Adrenal gland (tissue), 12 donors: ENCODE results near the gene ARHGAP23. TPM values are rescaled to one million over a fixed set of nuclear protein-coding genes. Genes with fewer than 3 reads are reported as not detected.

Experiments used
- DNase-seq, 7 donors: peaks; one replicate each; pipeline ENCODE4 v3.0.0-alpha.2; 2019 to 2020
- H3K27ac ChIP-seq, 5 donors: fragments of 200-600 bp; sonication (generic) in 4 of 5; 1 replicate in 3 of 5; 2 replicates in 2 of 5; pipeline versions ENCODE4 v1.5.1 to v1.8.0; 2016 to 2020; ENCODE audit warnings: mild to moderate bottlenecking in 1 of 5
- H3K27me3 ChIP-seq: fragments of 200-600 bp; 2 replicates; pipeline ENCODE4 v1.8.0; 2021
- H3K36me3 ChIP-seq, 2 donors: fragments of 200-600 bp; replicated peaks in 1 of 2; 1 replicate in 1 of 2; 2 replicates in 1 of 2; pipeline versions ENCODE4 v1.5.1 to v1.8.0; 2018 to 2022
- H3K4me1 ChIP-seq, 2 donors: fragments of 200-600 bp; replicated peaks in 1 of 2; 1 replicate in 1 of 2; 2 replicates in 1 of 2; pipeline versions ENCODE4 v1.5.1 to v1.8.0; 2018 to 2021
- H3K4me3 ChIP-seq, 4 donors: fragments of 200-600 bp; sonication (generic) in 3 of 4; one replicate each; pipeline ENCODE4 v1.5.1; 2016 to 2018
- H3K9me3 ChIP-seq, 3 donors: fragments of 200-600 bp; sonication (generic) in 1 of 3; replicated peaks in 1 of 3; 1 replicate in 2 of 3; 2 replicates in 1 of 3; pipeline versions ENCODE4 v1.5.1 to v1.8.0; 2016 to 2021
- CTCF ChIP-seq, 6 experiments: fragments of 450-650 bp in 4 of 6; fragments of 200-600 bp in 2 of 6; sonication (generic) in 1 of 6; IDR thresholded peaks; 1 replicate in 5 of 6; 2 replicates in 1 of 6; pipeline versions ENCODE4 v1.5.1 to v1.8.0; 2016 to 2021; ENCODE audit warnings: antibody characterized with exemption in 6 of 6, mild to moderate bottlenecking in 2 of 6, moderate library complexity in 1 of 6
- POLR2A ChIP-seq, 2 donors: fragments of 450-650 bp; IDR thresholded peaks; one replicate each; pipeline ENCODE4 v1.6.1; 2017; ENCODE audit warnings: antibody characterized with exemption in 2 of 2, mild to moderate bottlenecking in 2 of 2, moderate library complexity in 1 of 2
- WGBS, 4 donors: extraction: QIAGEN DNeasy Blood & Tissue Kit in 2 of 4; methylation state at CpG; one replicate each; pipeline versions ENCODE4 v1.1.5 to v1.1.7; 2013 to 2017; 5-methylcytosine and 5-hydroxymethylcytosine counted together
- intact Hi-C, 2 donors: fragments of 100-400 bp; cut with DNase I; formaldehyde crosslinking; loops; one replicate each; pipeline versions ENCODE4 v1.14.1 to v1.15.0; 2022 to 2023
- polyA plus RNA-seq, 3 donors: library from polyadenylated mRNA; stranded (reverse); fragments of 200-250 nt in 2 of 3; fragments of 350-450 nt in 1 of 3; fragmentation: Illumina TruSeq in 1 of 3; extraction: RNeasy Lipid Tissue Mini Kit (QIAGEN cat#74804) in 1 of 3; gene quantifications; one replicate each; pipeline ENCODE4 v1.2.3, GENCODE V29; 2013 to 2014
- total RNA-seq, 9 donors: library from RNA; depleted of rRNA in 4 of 9; stranded (reverse); fragments of >200 nt in 4 of 9; fragments of 120-200 nt in 1 of 9; fragmentation: NEBNext Ultra II Directional in 1 of 9; extraction: Animal tissue kit (Norgen Biotek cat#: 25700) in 1 of 9; gene quantifications; one replicate each; pipeline versions ENCODE4 v1.1.0 to v1.2.4, GENCODE V29; 2013 to 2023
- donor health status: healthy with polysubstance abuse.
- donor health status: Bipolar disorder and iron deficiency.
- donor health status: DM: yes; HTN: yes; CAD: no.
- donor health status: DM: no; HTN: no; CAD: no.
- donor health status: DM: no; HTN: no; CAD: no.
- donor health status: DM: yes; HTN: yes; CAD: no.

The ARHGAP23 gene
- total and polyA plus RNA-seq, 12 donors = 4.4 to 71.9 (median 26.4) TPM

GRCh38 chr17:38559880-38560230 is 131.6 kb downstream of the ARHGAP23 start:
- Histone ChIP-seq H3K36me3 (no peaks in the 10 kb centered on the region), H3K4me1 (peaks cover 11 to 32% of the 10 kb centered on the region in 2 donors), H3K27me3 (peaks cover 47% of the 10 kb centered on the region), H3K4me3 (peak overlapping the region in 1 of 4 donors; percentile 51), H3K27ac (no peak overlapping the region), H3K9me3 (no peaks in the 10 kb centered on the region)
- DNase-seq = no peak
- 9 to 15% (median 13%) methylated on average over 5 to 6 of the region's 6 CpGs for WGBS, 4 donors
- TF ChIP-seq CTCF (IDR thresholded peaks at IDR 0.05) (no peak), POLR2A (IDR thresholded peaks at IDR 0.05) (no peak)
- intact Hi-C loops = no loop called here

GRCh38 chr17:38560503-38561318 is 132.4 kb downstream of the ARHGAP23 start:
- intact Hi-C loops = no loop called here
- DNase-seq = peak in 1 of 7 donors; percentile 36
- TF ChIP-seq CTCF (IDR thresholded peaks at IDR 0.05) (no peak), POLR2A (IDR thresholded peaks at IDR 0.05) (no peak)
- H3K36me3 ChIP-seq = no peaks in the 10 kb centered on the region
- peaks cover 55% of the 10 kb centered on the region for H3K27me3 ChIP-seq
- no peak overlapping the region for H3K4me3 ChIP-seq
- peaks cover 11 to 32% of the 10 kb centered on the region in 2 donors for H3K4me1 ChIP-seq
- 6 to 19% (median 16%) methylated on average over 8 to 15 of the region's 15 CpGs for WGBS, 4 donors
- no peak overlapping the region for H3K27ac ChIP-seq
- no peaks in the 10 kb centered on the region for H3K9me3 ChIP-seq

GRCh38 chr17:38561416-38562214 is 133.4 kb downstream of the ARHGAP23 start:
- TF ChIP-seq POLR2A (IDR thresholded peaks at IDR 0.05) = no peak
- TF ChIP-seq CTCF (IDR thresholded peaks at IDR 0.05) = no peak
- DNase-seq = no peak
- Histone ChIP-seq H3K9me3 (no peaks in the 10 kb centered on the region), H3K27ac (no peak overlapping the region), H3K27me3 (peaks cover 64% of the 10 kb centered on the region), H3K4me1 (peaks cover 11 to 32% of the 10 kb centered on the region in 2 donors), H3K36me3 (no peaks in the 10 kb centered on the region), H3K4me3 (no peak overlapping the region)
- intact Hi-C loops = no loop called here
- 0 to 15% (median 9%) methylated on average over 2 to 105 of the region's 105 CpGs for WGBS, 4 donors

Other genes with a start within 250 kb of the ARHGAP23 start
- gene TBC1D3, start 235.9 kb upstream of the ARHGAP23 start, total RNA-seq = not detected
- gene TBC1D3, start 235.9 kb upstream of the ARHGAP23 start, polyA plus RNA-seq = 1 to 10 TPM in 1 of 3 donors, under 1 TPM in 1, not detected in 1; 0.07 to 1.4 TPM
- 10 to 100 TPM; 25.4 to 62.8 (median 40.4) TPM for gene MRPL45, start 131.3 kb upstream of the ARHGAP23 start, total RNA-seq
- gene MRPL45, start 131.3 kb upstream of the ARHGAP23 start, polyA plus RNA-seq = 10 to 100 TPM; 12.7 to 48.5 (median 14.3) TPM
- under 1 TPM in 5 of 9 donors, not detected in 4; under 0.01 to 0.28 (median 0.10) TPM for gene GPR179, start 84.5 kb upstream of the ARHGAP23 start, total RNA-seq
- gene GPR179, start 84.5 kb upstream of the ARHGAP23 start, polyA plus RNA-seq = under 1 TPM; 0.05 to 0.32 (median 0.07) TPM
- gene SOCS7, start 76.6 kb upstream of the ARHGAP23 start, total RNA-seq = 10 to 100 TPM; 17.2 to 51.3 (median 20.6) TPM
- gene SOCS7, start 76.6 kb upstream of the ARHGAP23 start, polyA plus RNA-seq = 10 to 100 TPM in 1 of 3 donors, 1 to 10 TPM in 2; 2.7 to 18.4 (median 6.1) TPM
- 1 to 10 TPM in 3 of 9 donors, under 1 TPM in 4, not detected in 2; 0.44 to 7.2 (median 0.92) TPM for gene SRCIN1, start 177.5 kb downstream of the ARHGAP23 start, total RNA-seq
- 10 to 100 TPM in 1 of 3 donors, 1 to 10 TPM in 2; 1.0 to 33.1 (median 4.7) TPM for gene SRCIN1, start 177.5 kb downstream of the ARHGAP23 start, polyA plus RNA-seq
- gene EPOP, start 246.5 kb downstream of the ARHGAP23 start, total RNA-seq = 1 to 10 TPM in 8 of 9 donors, under 1 TPM in 1; 0.06 to 9.4 (median 3.7) TPM
- gene EPOP, start 246.5 kb downstream of the ARHGAP23 start, polyA plus RNA-seq = 1 to 10 TPM in 2 of 3 donors, under 1 TPM in 1; 0.97 to 2.9 (median 2.7) TPM